ENCODE measurements around the gene GALNT17.

Gene GALNT17

DNA sequence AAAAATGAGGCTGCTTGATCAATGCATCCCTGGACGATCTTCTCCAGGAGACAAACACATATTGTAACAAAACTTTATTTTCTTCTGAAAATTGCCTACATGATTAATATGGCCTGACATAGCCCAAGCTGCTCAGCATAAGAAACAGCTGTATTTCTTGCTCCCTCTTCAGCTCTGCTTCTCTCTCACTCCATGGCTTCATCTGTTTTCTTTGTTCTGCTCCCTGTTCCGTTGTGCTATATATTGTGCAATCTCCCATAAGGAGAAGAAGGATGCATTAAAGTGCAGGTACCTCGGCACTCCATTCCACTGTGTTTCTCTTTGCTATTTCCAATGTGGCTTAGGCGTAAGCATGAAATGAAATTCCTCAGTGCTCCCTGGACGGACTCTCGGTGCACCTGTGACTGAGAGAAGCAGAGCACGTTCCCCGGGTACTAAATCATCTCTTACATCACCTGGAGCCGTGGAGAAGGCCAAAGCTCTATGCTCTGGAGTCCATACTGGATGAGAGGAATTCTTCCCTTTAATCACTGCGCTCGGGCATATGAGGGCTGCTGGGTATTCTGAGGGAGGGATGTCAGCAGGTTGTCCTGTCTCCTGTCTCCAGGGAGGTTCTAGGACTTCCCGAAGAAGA, 254.3 kb downstream of the GALNT17 start:
- DNase-seq (ENCODE audit: low read depth in 2 of 3, low spot score in 2 of 3), result no peak

DNA sequence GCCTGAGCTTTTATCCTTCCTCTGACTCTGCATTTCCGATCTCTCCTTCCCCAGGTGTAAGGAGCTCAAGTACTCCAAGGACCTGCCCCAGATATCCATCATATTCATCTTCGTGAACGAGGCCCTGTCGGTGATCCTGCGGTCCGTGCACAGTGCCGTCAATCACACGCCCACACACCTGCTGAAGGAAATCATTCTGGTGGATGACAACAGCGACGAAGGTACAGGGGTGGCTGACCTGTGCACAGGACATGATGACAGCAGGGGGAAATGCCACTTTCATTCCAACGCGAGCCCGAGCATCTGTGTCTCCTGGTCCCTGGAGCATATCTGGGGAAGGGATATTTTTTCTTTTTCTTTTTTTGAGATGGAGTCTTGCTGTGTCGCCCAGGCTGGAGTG, 256.2 kb downstream of the GALNT17 start:
- DNase-seq (ENCODE audit: low read depth in 2 of 3, low spot score in 2 of 3), result no peak

DNA sequence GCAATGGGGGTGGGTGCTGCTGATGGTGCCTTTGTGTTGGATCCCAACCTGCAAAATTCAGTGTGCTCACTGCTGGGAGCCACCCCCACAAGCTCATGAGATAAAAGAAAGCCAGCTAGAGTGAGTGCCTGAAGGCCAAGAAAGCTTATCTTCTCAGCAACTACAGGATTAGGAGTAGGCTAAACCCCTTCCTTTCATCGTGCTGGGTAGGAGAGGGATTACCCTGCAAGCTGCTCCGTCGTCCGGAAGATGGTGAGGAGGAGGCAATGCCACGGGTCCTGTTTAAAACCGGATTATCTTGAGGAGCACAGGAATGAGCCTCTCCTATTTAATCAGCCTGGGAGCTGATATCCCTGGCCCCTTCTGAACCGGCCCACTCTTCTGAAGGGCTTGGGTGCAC, 258.0 kb downstream of the GALNT17 start:
- no peak for DNase-seq (ENCODE audit: low read depth in 2 of 3, low spot score in 2 of 3)

DNA sequence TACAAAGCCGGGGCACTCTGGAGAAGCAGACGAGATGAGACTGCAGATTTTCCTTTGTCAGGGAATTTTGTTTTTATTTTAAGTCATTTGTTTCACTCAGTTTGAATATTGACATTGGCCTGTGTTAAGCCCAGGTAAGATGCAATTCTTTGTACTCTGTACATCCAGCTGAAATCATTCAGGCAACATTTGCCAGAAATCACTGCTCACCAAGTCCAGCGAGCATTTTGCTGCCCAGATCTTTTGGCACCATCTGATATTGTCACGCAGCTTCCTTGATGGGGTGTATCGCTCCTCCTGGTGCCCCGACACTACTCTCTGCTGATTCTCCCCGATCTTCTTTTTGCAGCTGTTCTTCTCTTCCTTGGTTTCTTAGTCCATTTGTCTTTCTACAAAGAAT, 261.7 kb downstream of the GALNT17 start:
- no peak for DNase-seq (ENCODE audit: low read depth in 2 of 3, low spot score in 2 of 3)

DNA sequence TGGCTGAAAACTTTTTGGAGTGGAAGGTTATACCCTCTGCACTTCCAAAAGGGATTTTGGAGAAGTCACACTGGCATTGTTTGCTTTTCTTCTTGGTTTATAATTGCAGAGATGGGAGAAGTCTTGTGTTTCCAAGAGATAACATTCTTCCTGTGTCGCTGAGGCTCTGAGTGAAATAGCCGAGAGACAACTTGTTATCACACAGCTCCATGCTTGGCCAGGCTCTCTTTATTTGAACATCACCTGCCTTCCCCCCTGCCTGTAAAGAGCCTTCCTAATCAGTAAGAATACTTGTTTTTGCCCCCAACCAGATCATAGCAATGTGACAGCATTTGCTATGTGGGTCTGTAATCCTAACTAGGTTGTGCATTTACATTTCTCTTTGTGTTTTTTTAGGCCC, 270.7 kb downstream of the GALNT17 start:
- DNase-seq (ENCODE audit: low read depth in 2 of 3, low spot score in 2 of 3), result no peak

DNA sequence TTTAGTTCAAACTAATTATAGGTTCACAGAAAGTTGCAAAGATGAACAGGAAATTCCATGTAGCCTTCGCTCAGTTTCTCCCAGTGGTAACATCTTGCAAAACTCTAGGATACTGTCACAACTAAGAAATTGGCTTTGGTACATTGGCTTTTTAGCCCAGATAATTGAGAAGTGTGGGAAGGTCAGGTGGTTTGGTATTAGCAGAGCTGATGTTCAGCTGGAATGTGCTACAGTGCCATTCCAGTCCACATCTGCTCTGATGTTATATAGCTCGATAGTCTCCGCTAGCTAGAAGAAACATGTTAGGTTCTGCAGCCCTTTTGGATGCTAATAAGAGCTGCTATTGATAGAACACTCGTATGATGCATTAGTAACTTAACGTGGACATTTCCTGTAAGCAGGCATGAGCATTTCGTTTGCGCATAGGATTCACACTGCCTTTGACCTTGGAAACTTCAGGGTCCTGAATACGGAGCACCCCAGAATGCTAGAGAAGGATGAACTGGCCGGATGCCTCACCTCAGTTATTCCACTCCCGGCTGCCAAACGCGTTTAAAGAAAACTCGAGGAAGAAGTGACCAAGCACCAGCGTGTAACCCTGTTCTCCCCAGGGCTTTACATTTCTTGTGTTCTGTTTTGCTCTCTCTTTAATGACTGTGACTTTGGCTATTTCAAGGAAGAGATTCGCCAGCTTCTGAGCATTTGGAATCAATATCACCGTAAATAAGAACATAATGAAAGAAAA, 271.4 kb downstream of the GALNT17 start:
- no peak for DNase-seq (ENCODE audit: low read depth in 2 of 3, low spot score in 2 of 3)

DNA sequence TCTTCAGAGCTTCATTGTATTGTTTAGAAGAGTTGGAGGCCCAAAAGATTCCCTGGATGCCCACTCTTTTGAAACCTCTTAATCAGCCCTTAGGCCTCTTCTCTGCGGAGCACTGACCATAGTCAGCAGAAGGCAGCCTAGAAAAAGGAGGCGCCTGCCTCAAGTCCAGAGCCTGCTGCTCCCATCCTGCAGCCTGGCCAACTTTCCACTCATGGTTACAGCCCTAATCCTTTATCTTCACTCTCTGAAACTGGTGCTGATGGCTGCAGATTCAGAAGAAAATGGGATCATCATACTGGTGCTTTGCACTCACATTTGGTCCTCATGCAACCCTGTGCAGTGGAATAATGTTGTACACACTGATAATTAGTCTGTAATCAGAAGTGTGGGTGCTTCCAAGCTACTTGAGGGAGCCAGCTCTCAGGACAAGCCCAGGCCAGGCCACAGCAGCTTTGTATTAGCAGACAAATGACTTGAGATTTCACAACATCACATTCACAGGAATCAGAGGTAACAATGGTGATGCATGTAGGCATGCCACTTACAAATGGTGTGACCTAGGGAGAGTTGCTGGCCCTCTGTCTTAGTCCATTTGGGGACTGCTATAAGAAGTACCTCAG, 272.9 kb downstream of the GALNT17 start:
- DNase-seq (ENCODE audit: low read depth in 2 of 3, low spot score in 2 of 3), result no peak

DNA sequence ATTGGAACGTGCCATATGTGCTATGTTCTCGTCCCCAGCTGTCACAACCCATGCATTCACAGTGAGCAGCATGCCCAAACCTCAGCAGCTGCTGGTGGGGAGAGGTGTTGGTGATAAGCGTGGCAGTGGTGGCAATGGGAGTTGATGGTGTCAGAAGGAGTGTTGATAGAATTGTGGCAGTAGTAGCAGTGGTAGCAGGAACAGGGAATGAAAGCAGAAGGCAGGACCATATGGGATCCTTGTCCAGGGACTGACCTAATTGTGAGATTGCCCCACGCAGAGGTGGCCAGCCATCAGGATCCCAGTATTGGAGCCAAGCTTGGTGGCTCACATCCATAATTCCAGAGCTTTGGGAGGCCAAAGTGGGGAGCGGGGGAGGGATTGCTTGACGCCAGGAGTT, 276.3 kb downstream of the GALNT17 start:
- no peak for DNase-seq (ENCODE audit: low read depth in 2 of 3, low spot score in 2 of 3)

DNA sequence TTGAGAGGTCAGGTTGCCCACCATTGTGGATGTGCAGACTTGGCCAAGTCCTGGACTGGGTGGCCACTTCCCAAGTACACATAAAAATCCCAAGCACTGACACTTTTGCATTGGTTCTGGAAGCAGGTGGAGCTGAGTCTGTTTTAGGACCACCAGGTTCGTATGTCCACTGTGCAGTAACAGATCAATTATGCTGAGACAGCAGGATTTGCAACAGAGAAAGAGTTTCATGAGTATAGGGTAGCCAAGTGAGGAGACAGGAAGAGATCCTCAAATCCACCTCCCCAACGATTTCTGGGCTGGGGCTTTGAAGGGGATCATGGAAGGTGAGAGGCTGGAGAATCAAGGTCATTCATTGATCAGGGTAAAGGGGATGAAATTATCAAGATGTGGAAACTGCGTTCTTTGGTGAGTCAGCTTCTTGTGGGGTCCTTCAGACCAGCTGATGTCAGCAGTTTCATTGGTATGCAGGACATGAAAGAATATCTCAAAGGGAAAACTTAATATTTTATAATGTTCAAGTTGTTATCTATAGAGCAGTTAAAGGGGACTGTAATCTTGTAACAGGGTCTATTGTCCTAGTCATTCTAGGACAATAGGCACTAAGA, 277.7 kb downstream of the GALNT17 start:
- no peak for DNase-seq (ENCODE audit: low read depth in 2 of 3, low spot score in 2 of 3)

DNA sequence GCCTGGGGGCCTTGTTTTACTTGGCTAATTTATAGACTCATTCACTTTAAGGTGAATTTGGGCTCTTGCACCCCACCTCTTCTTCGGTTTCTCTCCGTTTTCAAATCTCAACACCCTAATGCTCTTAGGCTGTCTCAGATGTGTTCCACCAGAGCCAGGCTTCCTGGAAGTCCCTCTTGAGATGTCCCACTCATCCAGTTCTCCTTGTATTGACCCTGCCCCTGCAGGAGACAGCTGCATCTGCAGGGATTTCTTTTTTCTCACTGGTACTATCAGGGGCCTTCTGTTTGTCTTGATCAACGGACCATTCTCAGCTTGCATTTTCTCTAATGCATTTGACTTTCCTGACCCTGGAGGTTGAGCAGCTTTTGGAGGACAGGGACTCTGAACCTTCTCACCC, 279.5 kb downstream of the GALNT17 start:
- DNase-seq (ENCODE audit: low read depth in 2 of 3, low spot score in 2 of 3), result no peak

DNA sequence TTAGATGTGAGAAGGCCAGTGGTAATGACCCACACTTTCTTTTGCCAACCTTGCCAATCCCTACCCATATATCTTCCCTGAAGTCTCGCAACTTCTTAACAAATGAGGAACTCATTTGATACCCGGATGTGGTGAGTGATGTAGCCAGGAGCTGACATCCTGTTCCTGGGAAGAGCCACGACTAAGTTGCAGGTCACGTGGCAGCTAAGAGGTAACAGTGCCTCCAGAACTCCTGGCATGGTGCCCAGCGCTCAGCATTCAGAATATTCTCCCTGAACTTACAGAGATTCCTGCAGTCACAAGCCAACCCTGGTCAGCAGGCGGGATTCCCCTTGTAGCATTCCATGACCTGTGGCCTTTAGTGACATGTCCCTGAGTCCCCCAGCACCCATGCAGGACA, 282.5 kb downstream of the GALNT17 start:
- DNase-seq (ENCODE audit: low read depth in 2 of 3, low spot score in 2 of 3), result no peak

DNA sequence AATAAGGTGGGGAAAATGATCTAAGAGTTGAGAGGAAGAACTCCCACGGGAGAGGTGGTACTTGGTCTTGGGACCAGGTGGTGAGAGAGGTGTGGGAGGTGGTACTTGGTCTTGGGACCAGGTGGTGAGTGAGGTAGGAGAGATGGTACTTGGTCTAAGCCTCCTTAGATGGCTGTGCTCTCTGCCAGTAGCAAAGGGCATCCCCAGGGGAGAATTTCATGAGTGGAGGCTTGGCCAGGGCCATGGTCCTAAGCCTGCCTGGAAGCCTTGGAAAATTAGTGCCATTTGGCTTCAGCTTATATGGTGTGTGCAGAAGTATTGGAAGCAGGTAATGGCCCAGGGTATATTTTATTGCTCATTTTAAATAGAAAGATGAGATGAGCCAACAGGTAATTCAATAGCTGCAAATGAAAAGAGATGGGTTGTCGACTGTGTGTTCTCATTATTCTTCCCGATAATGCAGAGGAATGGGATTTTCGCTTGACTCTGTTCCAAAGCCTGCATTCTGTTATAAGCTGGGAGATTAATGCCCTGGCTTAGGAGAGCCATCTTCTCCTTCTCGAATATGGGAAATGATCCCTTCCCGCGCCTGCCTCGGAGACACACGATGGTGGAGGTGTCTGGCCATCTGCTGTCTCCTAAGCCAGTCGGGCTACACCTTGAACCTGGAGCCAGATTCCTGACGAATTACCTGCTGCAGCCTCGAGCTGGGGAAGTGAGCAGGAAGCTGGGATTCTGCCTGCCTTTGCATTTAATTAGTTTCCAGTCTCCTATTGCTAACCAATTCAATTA, 287.8 kb downstream of the GALNT17 start:
- DNase-seq (ENCODE audit: low read depth in 2 of 3, low spot score in 2 of 3), result no peak

DNA sequence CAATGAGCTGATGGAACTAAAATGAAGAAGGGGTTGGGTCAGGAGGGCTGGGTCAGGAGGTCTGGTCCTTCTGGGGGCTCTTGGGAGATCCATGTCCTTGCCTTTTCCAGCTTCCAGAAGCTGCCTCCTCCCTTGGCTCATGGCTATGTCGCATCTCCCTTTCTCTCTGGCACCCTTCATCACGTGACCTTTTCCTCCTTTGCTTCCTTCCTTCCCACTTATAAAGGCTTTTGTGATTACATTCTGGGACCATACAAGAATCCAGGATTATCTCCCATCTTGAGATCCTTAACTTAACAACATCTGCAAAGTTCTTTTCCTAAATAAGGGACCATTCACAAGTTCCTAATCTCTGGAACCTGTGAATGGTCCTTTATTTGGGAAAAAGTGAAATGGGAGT, 290.2 kb downstream of the GALNT17 start:
- DNase-seq (ENCODE audit: low read depth in 2 of 3, low spot score in 2 of 3), result no peak

DNA sequence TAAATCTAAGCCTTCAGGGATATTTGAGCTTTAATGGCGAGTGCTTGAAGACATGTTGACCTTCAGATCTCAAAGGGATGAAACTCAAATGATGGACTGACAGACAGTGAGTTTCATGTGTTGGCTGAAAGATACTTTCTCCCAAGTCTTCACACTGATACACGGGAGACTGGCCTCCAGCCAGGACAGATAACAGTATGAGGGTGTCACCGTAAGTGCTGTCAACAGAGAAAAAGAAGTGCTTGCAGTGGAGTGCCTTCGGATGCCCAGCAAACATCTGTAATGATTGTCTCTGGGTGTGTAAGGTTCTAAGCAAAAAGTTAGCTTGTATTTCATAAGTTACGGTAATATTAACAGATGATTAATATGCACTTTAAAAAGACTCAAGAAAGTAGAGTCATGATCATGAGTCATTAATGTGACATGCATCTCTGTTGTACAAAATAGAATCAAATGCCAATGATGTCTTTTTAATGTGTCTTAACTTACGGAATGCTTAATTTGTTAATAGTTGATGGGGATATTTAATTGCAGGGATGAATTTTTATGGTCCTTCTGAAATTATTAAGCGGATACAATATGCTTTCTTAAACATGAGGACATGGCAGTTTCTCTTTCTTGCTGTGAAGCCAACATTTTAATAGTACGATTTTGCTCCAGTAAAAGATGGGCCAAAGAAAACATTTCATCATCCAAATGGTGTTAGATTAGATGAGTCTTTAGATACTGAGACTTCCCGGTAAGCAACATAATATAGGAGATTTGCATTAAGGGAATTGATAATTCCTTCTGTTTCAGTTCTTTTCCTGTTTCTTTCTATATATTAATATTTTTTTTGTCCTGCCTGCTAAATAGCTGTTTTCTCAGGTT, 292.5 kb downstream of the GALNT17 start:
- no peak for DNase-seq (ENCODE audit: low read depth in 2 of 3, low spot score in 2 of 3)

DNA sequence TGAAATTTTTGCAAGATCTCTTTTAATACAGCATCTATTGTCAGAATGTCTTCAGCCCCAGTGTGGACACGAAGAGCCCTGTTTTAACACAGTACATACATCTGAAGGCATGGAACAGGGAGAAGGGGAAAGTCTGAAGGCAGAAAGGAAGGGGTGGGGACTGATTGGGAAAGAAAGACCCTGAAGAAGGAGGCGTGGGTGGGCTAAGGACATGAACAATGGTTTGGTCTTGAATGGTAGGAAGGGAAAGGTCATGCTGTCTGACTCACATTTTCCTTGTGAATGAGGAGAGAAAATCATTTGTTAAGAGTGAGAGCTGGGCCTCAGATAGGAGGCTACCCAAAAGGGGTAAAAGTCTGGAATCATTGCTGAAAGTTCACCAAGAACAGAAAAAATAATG, 297.1 kb downstream of the GALNT17 start:
- no peak for DNase-seq (ENCODE audit: low read depth in 2 of 3, low spot score in 2 of 3)

DNA sequence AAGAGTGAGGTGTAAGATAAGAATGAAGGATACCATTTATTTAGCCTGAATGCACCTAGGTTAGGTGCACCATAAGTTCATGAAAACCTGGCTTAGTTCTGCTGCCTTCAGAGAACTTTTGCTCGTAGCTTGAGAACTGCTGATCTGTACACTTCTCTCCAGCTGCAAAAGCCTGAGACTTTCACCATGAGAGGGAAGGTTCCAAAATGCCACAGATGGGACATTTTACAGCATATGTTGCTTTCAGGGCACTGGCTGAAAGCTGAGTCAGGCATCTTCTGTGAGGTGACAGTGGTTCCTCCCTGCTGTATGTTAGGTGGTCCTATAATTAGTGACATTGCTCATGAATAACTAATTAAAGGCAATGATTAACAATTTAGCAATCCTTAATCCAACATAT, 298.3 kb downstream of the GALNT17 start:
- DNase-seq (ENCODE audit: low read depth in 2 of 3, low spot score in 2 of 3), result no peak

DNA sequence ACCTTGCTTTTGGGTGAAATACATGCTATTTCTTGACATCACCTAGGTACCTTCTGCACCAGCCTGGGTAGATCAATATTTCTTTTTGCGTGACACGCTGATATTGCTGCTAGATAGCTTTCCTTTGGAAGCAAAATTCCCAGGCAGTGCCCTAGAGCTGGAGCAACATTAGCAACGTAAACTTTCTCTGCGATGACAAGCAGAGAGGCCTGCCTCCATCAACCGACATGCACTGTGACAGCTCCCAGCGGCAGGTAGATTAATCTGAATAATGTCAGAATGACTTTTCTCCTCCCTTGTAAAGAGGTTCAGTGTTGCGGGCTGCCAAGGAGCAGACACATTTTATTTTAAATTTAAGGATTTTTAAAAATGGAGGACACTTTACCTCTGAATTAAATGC, 307.4 kb downstream of the GALNT17 start:
- DNase-seq (ENCODE audit: low read depth in 2 of 3, low spot score in 2 of 3), result no peak

DNA sequence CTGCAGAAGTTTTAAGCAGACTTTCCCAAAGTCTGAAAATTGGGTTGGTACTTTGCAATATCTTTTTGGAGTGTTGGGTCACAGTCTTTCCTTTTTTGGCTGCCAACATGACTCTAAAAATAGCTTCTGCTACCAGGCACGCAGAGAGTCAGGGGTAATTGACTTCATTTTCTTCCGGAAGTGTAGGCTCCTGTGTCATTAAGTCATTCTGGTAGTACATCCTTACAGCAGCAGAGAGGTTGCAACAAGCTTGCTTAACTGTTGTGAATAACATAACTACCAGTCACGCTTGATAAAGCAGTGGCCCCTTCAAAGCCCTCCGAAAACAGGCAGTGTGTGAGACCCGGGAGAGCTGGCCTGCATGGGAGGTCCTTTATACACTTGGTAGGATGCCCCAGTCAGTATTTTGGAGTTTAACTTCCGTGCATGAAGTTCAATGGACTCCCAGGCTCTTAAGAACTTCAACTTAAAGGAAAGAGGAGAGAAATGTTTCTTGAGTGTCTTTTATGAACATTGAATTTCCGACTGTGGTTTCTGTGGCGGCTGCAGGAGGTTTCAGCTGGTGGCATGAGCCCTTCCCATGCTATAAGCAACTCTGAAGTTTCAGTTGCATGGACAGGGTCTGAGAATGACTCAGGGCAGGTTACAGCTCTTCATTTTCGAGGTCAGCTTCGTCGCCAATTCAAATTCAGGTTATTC, 310.7 kb downstream of the GALNT17 start:
- DNase-seq (ENCODE audit: low read depth in 2 of 3, low spot score in 2 of 3), result no peak

DNA sequence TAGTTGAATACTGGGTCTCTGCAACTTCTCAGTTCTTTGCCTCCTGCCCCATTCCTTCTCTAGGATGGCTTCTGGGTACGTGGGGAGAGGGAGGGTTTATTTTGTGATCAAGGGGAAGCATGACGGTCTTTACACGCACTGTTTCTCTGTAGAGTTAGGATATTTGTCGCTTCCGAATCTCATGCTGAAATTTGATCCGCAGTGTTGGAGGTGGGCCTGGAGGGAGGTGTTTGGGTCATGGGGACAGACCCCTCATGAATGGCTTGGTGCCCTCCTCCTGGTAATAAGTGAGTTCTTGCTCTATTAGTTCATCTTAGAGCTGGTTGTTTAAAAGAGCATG, 311.2 kb downstream of the GALNT17 start:
- DNase-seq (ENCODE audit: low read depth in 2 of 3, low spot score in 2 of 3), result no peak

DNA sequence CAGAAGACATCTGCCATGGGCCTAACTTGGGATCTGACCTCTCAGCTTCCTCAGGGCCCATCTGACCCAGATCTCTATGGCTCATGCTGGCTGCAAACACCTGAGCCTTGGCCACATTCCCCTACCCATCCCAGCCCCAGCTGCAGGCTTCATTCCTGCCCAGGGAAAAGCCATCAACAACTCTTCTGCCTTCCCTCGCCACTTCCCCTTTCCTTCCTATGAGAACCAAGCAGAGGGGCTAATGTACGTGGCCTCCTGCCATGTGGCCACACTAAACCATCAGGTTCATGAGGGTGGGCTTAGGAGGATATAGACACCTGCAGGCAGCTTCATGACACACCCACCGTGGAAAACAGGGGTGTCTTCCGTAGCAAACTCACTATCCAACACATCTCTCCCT, 312.2 kb downstream of the GALNT17 start:
- no peak for DNase-seq (ENCODE audit: low read depth in 2 of 3, low spot score in 2 of 3)
